ENCODE results near the gene RPS15. TPM values are rescaled to one million over a fixed set of nuclear protein-coding genes. Genes with fewer than 3 reads are reported as not detected.

Gene RPS15
- total and polyA plus RNA-seq, 2 of the 13 experiments (the other 11 are each of a cell fraction or from before 2014, with no cell fraction given) = 695 to 1,411 TPM

DNA sequence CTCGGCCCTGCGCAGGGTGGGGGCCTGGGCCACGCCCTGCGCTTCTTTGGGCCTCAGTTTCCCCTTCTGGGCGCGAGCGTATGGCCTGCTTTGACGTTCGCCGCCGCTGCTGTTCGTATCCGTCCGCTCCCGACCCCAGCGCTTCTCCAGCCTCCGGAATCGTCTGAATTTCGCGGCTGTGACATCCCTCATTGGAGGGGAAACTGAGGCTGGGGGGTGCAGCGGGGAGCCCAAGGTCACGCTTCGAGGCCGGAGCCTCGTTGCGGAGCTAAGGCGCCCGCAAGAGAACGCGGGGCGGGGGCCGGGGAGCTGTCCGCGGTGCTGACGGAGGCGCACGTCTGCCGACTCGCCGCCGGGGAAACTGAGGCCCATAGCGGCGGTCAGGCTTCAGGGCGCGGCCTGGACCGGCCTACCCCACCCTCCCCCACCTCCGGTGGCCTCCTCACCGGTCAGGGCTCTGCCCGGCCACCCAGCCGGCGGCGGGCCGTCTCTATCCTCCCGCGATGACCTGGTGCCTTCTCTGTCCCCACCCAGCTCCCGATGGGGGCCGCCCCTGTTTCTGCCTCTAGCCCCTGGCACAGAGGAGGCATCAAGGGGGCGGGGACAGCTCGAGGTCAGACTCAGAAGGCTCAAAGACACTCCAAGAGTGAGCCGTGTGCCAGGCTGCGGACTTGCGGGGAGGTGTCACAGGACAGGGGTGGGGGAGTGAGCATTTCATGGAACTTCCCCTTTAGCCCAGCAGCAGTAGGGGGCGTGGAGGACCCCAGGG, 8.7 kb downstream of the RPS15 start (continued):
- TF ChIP-seq, protein P1, sequence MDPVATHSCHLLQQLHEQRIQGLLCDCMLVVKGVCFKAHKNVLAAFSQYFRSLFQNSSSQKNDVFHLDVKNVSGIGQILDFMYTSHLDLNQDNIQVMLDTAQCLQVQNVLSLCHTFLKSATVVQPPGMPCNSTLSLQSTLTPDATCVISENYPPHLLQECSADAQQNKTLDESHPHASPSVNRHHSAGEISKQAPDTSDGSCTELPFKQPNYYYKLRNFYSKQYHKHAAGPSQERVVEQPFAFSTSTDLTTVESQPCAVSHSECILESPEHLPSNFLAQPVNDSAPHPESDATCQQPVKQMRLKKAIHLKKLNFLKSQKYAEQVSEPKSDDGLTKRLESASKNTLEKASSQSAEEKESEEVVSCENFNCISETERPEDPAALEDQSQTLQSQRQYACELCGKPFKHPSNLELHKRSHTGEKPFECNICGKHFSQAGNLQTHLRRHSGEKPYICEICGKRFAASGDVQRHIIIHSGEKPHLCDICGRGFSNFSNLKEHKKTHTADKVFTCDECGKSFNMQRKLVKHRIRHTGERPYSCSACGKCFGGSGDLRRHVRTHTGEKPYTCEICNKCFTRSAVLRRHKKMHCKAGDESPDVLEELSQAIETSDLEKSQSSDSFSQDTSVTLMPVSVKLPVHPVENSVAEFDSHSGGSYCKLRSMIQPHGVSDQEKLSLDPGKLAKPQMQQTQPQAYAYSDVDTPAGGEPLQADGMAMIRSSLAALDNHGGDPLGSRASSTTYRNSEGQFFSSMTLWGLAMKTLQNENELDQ (CRISPR knock-in tag; IDR thresholded peaks at IDR 0.05; ENCODE audit: borderline replicate concordance) = no peak
- TF ChIP-seq ZNF383 (CRISPR knock-in tag; IDR thresholded peaks at IDR 0.05; ENCODE audit: borderline replicate concordance) = no peak
- peak; percentile 66; the same call in 1 of the 2 replicates for TF ChIP-seq REL (CRISPR knock-in tag; conservative IDR thresholded peaks at IDR 0.05)
- TF ChIP-seq, protein P2, sequence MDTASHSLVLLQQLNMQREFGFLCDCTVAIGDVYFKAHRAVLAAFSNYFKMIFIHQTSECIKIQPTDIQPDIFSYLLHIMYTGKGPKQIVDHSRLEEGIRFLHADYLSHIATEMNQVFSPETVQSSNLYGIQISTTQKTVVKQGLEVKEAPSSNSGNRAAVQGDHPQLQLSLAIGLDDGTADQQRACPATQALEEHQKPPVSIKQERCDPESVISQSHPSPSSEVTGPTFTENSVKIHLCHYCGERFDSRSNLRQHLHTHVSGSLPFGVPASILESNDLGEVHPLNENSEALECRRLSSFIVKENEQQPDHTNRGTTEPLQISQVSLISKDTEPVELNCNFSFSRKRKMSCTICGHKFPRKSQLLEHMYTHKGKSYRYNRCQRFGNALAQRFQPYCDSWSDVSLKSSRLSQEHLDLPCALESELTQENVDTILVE (CRISPR knock-in tag; IDR thresholded peaks at IDR 0.05) = no peak
- no peak for TF ChIP-seq ZNF710 (CRISPR knock-in tag; IDR thresholded peaks at IDR 0.05; ENCODE audit: borderline replicate concordance)
- TF ChIP-seq, protein P3, sequence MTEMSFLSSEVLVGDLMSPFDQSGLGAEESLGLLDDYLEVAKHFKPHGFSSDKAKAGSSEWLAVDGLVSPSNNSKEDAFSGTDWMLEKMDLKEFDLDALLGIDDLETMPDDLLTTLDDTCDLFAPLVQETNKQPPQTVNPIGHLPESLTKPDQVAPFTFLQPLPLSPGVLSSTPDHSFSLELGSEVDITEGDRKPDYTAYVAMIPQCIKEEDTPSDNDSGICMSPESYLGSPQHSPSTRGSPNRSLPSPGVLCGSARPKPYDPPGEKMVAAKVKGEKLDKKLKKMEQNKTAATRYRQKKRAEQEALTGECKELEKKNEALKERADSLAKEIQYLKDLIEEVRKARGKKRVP (CRISPR knock-in tag; IDR thresholded peaks at IDR 0.05) = no peak
- no peak for TF ChIP-seq ZNF772 (CRISPR knock-in tag; IDR thresholded peaks at IDR 0.05)
- TF ChIP-seq, protein P4, sequence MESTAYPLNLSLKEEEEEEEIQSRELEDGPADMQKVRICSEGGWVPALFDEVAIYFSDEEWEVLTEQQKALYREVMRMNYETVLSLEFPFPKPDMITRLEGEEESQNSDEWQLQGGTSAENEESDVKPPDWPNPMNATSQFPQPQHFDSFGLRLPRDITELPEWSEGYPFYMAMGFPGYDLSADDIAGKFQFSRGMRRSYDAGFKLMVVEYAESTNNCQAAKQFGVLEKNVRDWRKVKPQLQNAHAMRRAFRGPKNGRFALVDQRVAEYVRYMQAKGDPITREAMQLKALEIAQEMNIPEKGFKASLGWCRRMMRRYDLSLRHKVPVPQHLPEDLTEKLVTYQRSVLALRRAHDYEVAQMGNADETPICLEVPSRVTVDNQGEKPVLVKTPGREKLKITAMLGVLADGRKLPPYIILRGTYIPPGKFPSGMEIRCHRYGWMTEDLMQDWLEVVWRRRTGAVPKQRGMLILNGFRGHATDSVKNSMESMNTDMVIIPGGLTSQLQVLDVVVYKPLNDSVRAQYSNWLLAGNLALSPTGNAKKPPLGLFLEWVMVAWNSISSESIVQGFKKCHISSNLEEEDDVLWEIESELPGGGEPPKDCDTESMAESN (CRISPR knock-in tag; conservative IDR thresholded peaks at IDR 0.05) = 0 out of 2 replicates have a peak, but pooled peaks have one; percentile 33
- no peak for TF ChIP-seq ZNF205 (CRISPR knock-in tag; IDR thresholded peaks at IDR 0.05)
- TF ChIP-seq DMAP1 (CRISPR knock-in tag; IDR thresholded peaks at IDR 0.05) = no peak
- TF ChIP-seq MTF2 (CRISPR knock-in tag; IDR thresholded peaks at IDR 0.05; ENCODE audit: borderline replicate concordance) = peak; percentile 69; the same call in 1 of the 2 replicates
- no peak for TF ChIP-seq ZNF572 (CRISPR knock-in tag; IDR thresholded peaks at IDR 0.05)
- no peak for TF ChIP-seq SMAD9 (CRISPR knock-in tag; IDR thresholded peaks at IDR 0.05)
- TF ChIP-seq GFI1 (CRISPR knock-in tag; IDR thresholded peaks at IDR 0.05; ENCODE audit: borderline replicate concordance) = no peak
- TF ChIP-seq DPF2 (CRISPR knock-in tag; IDR thresholded peaks at IDR 0.05; ENCODE audit: borderline replicate concordance, low read depth) = no peak
- peak; percentile 44; the same call in 1 of the 2 replicates for TF ChIP-seq PATZ1 (CRISPR knock-in tag; IDR thresholded peaks at IDR 0.05)
